Measurements from ENCODE around the gene GSG1L. TPM values are rescaled to one million over a fixed set of nuclear protein-coding genes. Genes with fewer than 3 reads are reported as not detected.
A peak's percentile ranks its signal among the peaks of the same experiment; 100 is the strongest.

Gene GSG1L
- total and polyA plus RNA-seq, 9 of the 15 experiments (the other 6 are each of a cell fraction or from before 2014, with no cell fraction given): not detected

DNA sequence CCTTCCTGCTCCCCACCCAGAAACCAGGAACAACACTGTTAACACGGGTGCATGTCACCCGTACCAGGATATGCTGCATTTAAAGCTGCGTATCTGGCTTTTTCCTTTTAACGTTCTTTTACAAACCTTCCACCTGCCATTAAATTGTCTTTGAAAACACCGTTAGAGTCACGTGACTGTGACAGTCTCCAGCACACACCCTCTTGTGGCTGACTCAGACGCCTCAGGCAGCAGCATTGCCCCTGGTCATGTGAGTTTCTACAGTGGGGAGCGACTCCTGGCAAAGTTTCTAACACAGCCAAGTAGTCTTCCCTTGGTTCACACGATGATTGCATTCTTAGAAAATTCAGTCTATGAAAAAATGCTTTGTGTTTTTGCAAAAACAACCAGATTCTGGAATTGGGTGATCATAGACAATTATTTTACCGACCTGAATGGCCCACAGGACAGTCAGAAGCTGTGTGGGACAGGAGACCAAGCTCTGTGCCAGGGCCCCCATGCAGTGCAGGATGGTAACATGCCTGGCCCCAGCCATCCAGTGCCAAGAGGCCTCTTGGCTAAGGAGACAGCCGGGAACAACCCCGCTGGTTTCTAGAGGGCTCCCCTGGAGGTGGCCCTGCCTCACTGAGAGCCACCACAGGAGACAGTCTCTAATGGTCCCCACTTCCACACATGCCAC, 314.5 kb downstream of the GSG1L start (continued):
- 0 out of 2 replicates have a peak, but pooled peaks have one; percentile 22 for TF ChIP-seq TEAD4 (IDR thresholded peaks at IDR 0.05; ENCODE audit: low read length)
- no peak for TF ChIP-seq TEAD4 (CRISPR knock-in tag; IDR thresholded peaks at IDR 0.05; ENCODE audit: borderline replicate concordance)
- TF ChIP-seq EP300 (IDR thresholded peaks at IDR 0.05; ENCODE audit: low read length): peak; percentile 38; the same call in 1 of the 2 replicates
- no peak for TF ChIP-seq TGIF2 (CRISPR knock-in tag; IDR thresholded peaks at IDR 0.05)
- TF ChIP-seq RB1 (IDR thresholded peaks at IDR 0.05; ENCODE audit: low read depth): no peak
- TF ChIP-seq FOXJ3 (CRISPR knock-in tag; IDR thresholded peaks at IDR 0.05): no peak
- TF ChIP-seq, protein P1, sequence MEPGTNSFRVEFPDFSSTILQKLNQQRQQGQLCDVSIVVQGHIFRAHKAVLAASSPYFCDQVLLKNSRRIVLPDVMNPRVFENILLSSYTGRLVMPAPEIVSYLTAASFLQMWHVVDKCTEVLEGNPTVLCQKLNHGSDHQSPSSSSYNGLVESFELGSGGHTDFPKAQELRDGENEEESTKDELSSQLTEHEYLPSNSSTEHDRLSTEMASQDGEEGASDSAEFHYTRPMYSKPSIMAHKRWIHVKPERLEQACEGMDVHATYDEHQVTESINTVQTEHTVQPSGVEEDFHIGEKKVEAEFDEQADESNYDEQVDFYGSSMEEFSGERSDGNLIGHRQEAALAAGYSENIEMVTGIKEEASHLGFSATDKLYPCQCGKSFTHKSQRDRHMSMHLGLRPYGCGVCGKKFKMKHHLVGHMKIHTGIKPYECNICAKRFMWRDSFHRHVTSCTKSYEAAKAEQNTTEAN (CRISPR knock-in tag; IDR thresholded peaks at IDR 0.05): no peak
- TF ChIP-seq, protein P2, sequence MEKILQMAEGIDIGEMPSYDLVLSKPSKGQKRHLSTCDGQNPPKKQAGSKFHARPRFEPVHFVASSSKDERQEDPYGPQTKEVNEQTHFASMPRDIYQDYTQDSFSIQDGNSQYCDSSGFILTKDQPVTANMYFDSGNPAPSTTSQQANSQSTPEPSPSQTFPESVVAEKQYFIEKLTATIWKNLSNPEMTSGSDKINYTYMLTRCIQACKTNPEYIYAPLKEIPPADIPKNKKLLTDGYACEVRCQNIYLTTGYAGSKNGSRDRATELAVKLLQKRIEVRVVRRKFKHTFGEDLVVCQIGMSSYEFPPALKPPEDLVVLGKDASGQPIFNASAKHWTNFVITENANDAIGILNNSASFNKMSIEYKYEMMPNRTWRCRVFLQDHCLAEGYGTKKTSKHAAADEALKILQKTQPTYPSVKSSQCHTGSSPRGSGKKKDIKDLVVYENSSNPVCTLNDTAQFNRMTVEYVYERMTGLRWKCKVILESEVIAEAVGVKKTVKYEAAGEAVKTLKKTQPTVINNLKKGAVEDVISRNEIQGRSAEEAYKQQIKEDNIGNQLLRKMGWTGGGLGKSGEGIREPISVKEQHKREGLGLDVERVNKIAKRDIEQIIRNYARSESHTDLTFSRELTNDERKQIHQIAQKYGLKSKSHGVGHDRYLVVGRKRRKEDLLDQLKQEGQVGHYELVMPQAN (IDR thresholded peaks at IDR 0.05; ENCODE audit: borderline replicate concordance): no peak
- no peak for TF ChIP-seq OTX1 (CRISPR knock-in tag; IDR thresholded peaks at IDR 0.05)
- no peak for TF ChIP-seq CHD1 (IDR thresholded peaks at IDR 0.05; ENCODE audit: low read length)
- TF ChIP-seq TAF9B (IDR thresholded peaks at IDR 0.05; ENCODE audit: partially characterized antibody): peak; percentile 17
- TF ChIP-seq, protein P3, sequence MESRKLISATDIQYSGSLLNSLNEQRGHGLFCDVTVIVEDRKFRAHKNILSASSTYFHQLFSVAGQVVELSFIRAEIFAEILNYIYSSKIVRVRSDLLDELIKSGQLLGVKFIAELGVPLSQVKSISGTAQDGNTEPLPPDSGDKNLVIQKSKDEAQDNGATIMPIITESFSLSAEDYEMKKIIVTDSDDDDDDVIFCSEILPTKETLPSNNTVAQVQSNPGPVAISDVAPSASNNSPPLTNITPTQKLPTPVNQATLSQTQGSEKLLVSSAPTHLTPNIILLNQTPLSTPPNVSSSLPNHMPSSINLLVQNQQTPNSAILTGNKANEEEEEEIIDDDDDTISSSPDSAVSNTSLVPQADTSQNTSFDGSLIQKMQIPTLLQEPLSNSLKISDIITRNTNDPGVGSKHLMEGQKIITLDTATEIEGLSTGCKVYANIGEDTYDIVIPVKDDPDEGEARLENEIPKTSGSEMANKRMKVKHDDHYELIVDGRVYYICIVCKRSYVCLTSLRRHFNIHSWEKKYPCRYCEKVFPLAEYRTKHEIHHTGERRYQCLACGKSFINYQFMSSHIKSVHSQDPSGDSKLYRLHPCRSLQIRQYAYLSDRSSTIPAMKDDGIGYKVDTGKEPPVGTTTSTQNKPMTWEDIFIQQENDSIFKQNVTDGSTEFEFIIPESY (CRISPR knock-in tag; IDR thresholded peaks at IDR 0.05): no peak
- TF ChIP-seq KAT8 (IDR thresholded peaks at IDR 0.05; ENCODE audit: low read depth): no peak
- TF ChIP-seq, protein P4, sequence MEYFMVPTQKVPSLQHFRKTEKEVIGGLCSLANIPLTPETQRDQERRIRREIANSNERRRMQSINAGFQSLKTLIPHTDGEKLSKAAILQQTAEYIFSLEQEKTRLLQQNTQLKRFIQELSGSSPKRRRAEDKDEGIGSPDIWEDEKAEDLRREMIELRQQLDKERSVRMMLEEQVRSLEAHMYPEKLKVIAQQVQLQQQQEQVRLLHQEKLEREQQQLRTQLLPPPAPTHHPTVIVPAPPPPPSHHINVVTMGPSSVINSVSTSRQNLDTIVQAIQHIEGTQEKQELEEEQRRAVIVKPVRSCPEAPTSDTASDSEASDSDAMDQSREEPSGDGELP (CRISPR knock-in tag; IDR thresholded peaks at IDR 0.05; ENCODE audit: borderline replicate concordance): 0 out of 2 replicates have a peak, but pooled peaks have one; percentile 27
- TF ChIP-seq XRCC3 (IDR thresholded peaks at IDR 0.05): no peak
- TF ChIP-seq LEF1 (IDR thresholded peaks at IDR 0.05): peak; percentile 61
- TF ChIP-seq DNMT1 (IDR thresholded peaks at IDR 0.05): no peak
- TF ChIP-seq ILK (tag; IDR thresholded peaks at IDR 0.05; ENCODE audit: borderline replicate concordance, low read depth): no peak
- TF ChIP-seq, protein P5, sequence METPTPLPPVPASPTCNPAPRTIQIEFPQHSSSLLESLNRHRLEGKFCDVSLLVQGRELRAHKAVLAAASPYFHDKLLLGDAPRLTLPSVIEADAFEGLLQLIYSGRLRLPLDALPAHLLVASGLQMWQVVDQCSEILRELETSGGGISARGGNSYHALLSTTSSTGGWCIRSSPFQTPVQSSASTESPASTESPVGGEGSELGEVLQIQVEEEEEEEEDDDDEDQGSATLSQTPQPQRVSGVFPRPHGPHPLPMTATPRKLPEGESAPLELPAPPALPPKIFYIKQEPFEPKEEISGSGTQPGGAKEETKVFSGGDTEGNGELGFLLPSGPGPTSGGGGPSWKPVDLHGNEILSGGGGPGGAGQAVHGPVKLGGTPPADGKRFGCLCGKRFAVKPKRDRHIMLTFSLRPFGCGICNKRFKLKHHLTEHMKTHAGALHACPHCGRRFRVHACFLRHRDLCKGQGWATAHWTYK (CRISPR knock-in tag; IDR thresholded peaks at IDR 0.05): no peak
- no peak for TF ChIP-seq CEBPG (CRISPR knock-in tag; IDR thresholded peaks at IDR 0.05)
- no peak for TF ChIP-seq CEBPG (tag; conservative IDR thresholded peaks at IDR 0.05 in 1 of 2, IDR thresholded peaks at IDR 0.05 in 1 of 2)
- TF ChIP-seq SREBF2 (CRISPR knock-in tag; IDR thresholded peaks at IDR 0.05): no peak
- no peak for TF ChIP-seq SUPT5H (IDR thresholded peaks at IDR 0.05)

Measured in K562 (cell line).